HEK293T (cell line): ENCODE data around the gene USP53.

Experiments
- BHLHE40 ChIP-seq: fragments of 450-650 bp; IDR thresholded peaks from 2 replicates; pipeline ENCODE4 v1.6.1; 2016; ENCODE audit warnings: mild to moderate bottlenecking, moderate library complexity, borderline replicate concordance
- FOXA1 ChIP-seq: fragments of 450-650 bp; IDR thresholded peaks from 2 replicates; pipeline ENCODE4 v1.6.1; 2016; ENCODE audit warnings: mild to moderate bottlenecking
- SUZ12 ChIP-seq: fragments of 450-650 bp; IDR thresholded peaks from 2 replicates; pipeline ENCODE4 v1.6.1; 2016; ENCODE audit warnings: mild to moderate bottlenecking

- no peak for TF ChIP-seq BHLHE40
- TF ChIP-seq SUZ12 = no peak
- TF ChIP-seq FOXA1 = no peak
Observed at GRCh38 chr4:119209586-119209985, 2.9 kb upstream of the USP53 start.
